HFFc6 (cell line): ENCODE data around the gene YKT6. TPM values are rescaled to one million over a fixed set of nuclear protein-coding genes. Genes with fewer than 3 reads are reported as not detected.

Experiments
- DNase-seq: peaks from one replicate; pipeline ENCODE4 v3.0.0-alpha.2; 2018
- H3K27ac Mint-ChIP-seq: 2 replicates; pipeline ENCODE4 v1.8.0; 2020; ENCODE audit warnings: mild to moderate bottlenecking, mixed read lengths
- H3K27me3 Mint-ChIP-seq: 2 replicates; pipeline ENCODE4 v1.8.0; 2021; ENCODE audit warnings: mild to moderate bottlenecking, moderate library complexity, mixed read lengths; ENCODE audit not compliant: insufficient read depth
- H3K36me3 Mint-ChIP-seq: 2 replicates; pipeline ENCODE4 v1.8.0; 2021; ENCODE audit warnings: low read depth, mixed read lengths
- H3K4me1 Mint-ChIP-seq: 2 replicates; pipeline ENCODE4 v1.8.0; 2020; ENCODE audit warnings: low read depth, mixed read lengths
- H3K4me3 Mint-ChIP-seq: 2 replicates; pipeline ENCODE4 v1.8.0; 2020; ENCODE audit warnings: mild to moderate bottlenecking, moderate library complexity, mixed read lengths
- H3K9me3 Mint-ChIP-seq: 2 replicates; pipeline ENCODE4 v1.8.0; 2020; ENCODE audit warnings: mild to moderate bottlenecking, mixed read lengths
- CTCF ChIP-seq: fragments of 200-600 bp; sonication (generic); IDR thresholded peaks from 2 replicates; pipeline ENCODE4 v1.5.0; 2021; ENCODE audit warnings: antibody characterized with exemption, mild to moderate bottlenecking
- total RNA-seq, 6 experiments: library from RNA; stranded (reverse); fragmentation: NEBNext Ultra II Directional; extraction: Animal tissue kit (Norgen Biotek cat#: 25700); gene quantifications; 2 replicates in 1 of 6; 3 replicates in 5 of 6; pipeline ENCODE4 v1.2.3, GENCODE V29; 2021

The YKT6 gene
- total RNA-seq, 6 experiments from 2014 or later, result 155 to 174 (median 167) TPM

GRCh38 chr7:44238116-44238695 lies 37.4 kb downstream of the YKT6 start:
- no peak for DNase-seq
- TF ChIP-seq CTCF, result no peak
- Mint-ChIP-seq H3K27me3 (peaks cover 17% of the 10 kb centered on the region), H3K27ac (no peak overlapping the region), H3K4me1 (no peaks in the 10 kb centered on the region), H3K4me3 (no peak overlapping the region), H3K9me3 (no peaks in the 10 kb centered on the region), H3K36me3 (no peaks in the 10 kb centered on the region)

- Mint-ChIP-seq H3K4me3 (no peak overlapping the region), H3K36me3 (no peaks in the 10 kb centered on the region), H3K9me3 (no peaks in the 10 kb centered on the region), H3K27ac (no peak overlapping the region), H3K27me3 (peaks cover 17% of the 10 kb centered on the region), H3K4me1 (no peaks in the 10 kb centered on the region)
- TF ChIP-seq CTCF, result no peak
- DNase-seq, result no peak
Observed at GRCh38 chr7:44239361-44239760, 38.6 kb downstream of the YKT6 start.

- no peak overlapping the region for H3K27ac Mint-ChIP-seq
- H3K4me3 Mint-ChIP-seq, result no peak overlapping the region
- DNase-seq, result no peak
Observed at GRCh38 chr7:44240376-44240775, 39.6 kb downstream of the YKT6 start.

GRCh38 chr7:44240983-44241510 lies 40.3 kb downstream of the YKT6 start:
- Mint-ChIP-seq H3K9me3 (no peaks in the 10 kb centered on the region), H3K27me3 (peaks cover 16% of the 10 kb centered on the region), H3K4me3 (no peak overlapping the region)

More at GRCh38 chr7:44240376-44240775, 39.6 kb downstream of the YKT6 start:
- TF ChIP-seq CTCF, result no peak
- Mint-ChIP-seq H3K27me3 (peaks cover 16% of the 10 kb centered on the region), H3K9me3 (no peaks in the 10 kb centered on the region), H3K36me3 (no peaks in the 10 kb centered on the region), H3K4me1 (no peaks in the 10 kb centered on the region)

GRCh38 chr7:44242091-44242490 lies 41.3 kb downstream of the YKT6 start:
- Mint-ChIP-seq H3K9me3 (no peaks in the 10 kb centered on the region), H3K27ac (no peak overlapping the region), H3K4me1 (no peaks in the 10 kb centered on the region), H3K36me3 (no peaks in the 10 kb centered on the region), H3K4me3 (no peak overlapping the region), H3K27me3 (peaks cover 8% of the 10 kb centered on the region)
- TF ChIP-seq CTCF, result no peak
- no peak for DNase-seq

More at GRCh38 chr7:44240983-44241510, 40.3 kb downstream of the YKT6 start:
- H3K4me1 Mint-ChIP-seq, result no peaks in the 10 kb centered on the region
- no peak overlapping the region for H3K27ac Mint-ChIP-seq
- TF ChIP-seq CTCF, result peak; percentile 82
- H3K36me3 Mint-ChIP-seq, result no peaks in the 10 kb centered on the region
- peak; percentile 68 for DNase-seq
